Measurements from ENCODE around the gene CORIN.

CORIN gene

DNA sequence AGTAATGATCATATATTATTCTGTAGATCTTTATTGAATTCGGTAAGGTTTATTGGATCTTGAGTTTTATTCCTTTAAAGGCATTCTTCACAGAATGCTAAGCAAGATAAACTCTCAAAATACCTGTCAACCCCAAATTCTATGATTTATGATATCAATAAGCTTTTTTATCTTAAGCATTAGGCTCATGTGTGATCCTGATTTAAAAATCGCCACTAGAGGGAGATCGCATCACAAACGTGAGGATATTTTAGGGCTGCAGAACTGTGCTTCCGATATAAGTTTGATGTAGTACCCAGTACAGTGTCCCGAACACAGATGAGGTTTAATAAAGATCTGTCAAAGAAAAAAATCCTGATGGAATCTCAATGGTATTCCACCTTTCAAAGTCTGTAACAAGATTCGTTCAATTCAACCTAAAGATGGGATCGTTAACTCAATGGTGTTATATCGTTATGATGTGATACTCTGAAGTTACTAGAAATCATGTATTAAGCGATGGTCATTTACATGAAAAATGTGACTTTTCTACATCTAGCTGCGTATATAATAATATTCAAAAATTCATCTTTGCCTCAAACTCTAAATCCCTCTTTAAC, 169.0 kb downstream of the CORIN start:
- ChIA-PET POLR2A (no interaction called here), CTCF (interaction anchor here (0.6 to 3.5 kb wide), 17 partner anchors 9 to 334 kb away, joined by 3 to 17 read pairs (median 3); no protein-coding TSS in a partner anchor)
- TF ChIP-seq, protein P1, sequence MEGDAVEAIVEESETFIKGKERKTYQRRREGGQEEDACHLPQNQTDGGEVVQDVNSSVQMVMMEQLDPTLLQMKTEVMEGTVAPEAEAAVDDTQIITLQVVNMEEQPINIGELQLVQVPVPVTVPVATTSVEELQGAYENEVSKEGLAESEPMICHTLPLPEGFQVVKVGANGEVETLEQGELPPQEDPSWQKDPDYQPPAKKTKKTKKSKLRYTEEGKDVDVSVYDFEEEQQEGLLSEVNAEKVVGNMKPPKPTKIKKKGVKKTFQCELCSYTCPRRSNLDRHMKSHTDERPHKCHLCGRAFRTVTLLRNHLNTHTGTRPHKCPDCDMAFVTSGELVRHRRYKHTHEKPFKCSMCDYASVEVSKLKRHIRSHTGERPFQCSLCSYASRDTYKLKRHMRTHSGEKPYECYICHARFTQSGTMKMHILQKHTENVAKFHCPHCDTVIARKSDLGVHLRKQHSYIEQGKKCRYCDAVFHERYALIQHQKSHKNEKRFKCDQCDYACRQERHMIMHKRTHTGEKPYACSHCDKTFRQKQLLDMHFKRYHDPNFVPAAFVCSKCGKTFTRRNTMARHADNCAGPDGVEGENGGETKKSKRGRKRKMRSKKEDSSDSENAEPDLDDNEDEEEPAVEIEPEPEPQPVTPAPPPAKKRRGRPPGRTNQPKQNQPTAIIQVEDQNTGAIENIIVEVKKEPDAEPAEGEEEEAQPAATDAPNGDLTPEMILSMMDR (IDR thresholded peaks at IDR 0.05; ENCODE audit: control extremely low read depth, extremely low read depth, low read depth, missing control alignments) = peak; percentile 73
- peak; percentile 36 for DNase-seq (ENCODE audit: extremely low spot score)

DNA sequence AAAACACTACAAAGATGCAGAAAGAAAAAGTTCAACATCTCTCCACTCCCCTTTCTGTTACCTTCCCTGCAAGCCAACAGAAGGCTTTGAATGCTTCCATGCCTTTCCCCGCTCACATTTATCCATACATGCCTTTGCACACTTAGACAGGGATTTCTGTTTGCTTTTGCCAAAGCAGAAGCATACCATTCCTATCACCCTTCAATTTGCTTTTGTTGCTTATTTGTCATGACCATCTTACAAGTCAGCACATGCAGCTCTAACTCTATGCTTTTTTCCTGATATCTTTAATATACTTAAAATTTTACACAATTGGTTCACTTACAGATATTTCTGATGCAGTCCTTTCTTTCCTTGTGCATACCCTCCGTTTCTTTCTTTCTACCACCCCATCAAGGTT, 169.6 kb downstream of the CORIN start:
- CTCF ChIA-PET = interaction anchor here (0.6 to 3.5 kb wide), 15 partner anchors 9 to 334 kb away, joined by 3 to 17 read pairs (median 3); no protein-coding TSS in a partner anchor

GRCh38 chr4:47667552-47667951, 170.3 kb downstream of the CORIN start:
- CTCF ChIA-PET = interaction anchor here (1.1 to 1.2 kb wide), 2 partner anchors 13 to 16 kb away, joined by 3 to 4 read pairs; no protein-coding TSS in a partner anchor
- POLR2A ChIA-PET = no interaction called here
- DNase-seq (ENCODE audit: extremely low spot score) = no peak
- TF ChIP-seq, protein P1 (IDR thresholded peaks at IDR 0.05; ENCODE audit: control extremely low read depth, extremely low read depth, low read depth, missing control alignments) = no peak

More for the DNA sequence above, 169.6 kb downstream of the CORIN start:
- POLR2A ChIA-PET = no interaction called here
- TF ChIP-seq, protein P1 (IDR thresholded peaks at IDR 0.05; ENCODE audit: control extremely low read depth, extremely low read depth, low read depth, missing control alignments) = no peak
- no peak for DNase-seq (ENCODE audit: extremely low spot score)

- ChIA-PET CTCF (interaction anchor here (0.8 to 1.8 kb wide), 4 partner anchors 8 to 14 kb away, joined by 3 to 5 read pairs (median 4); no protein-coding TSS in a partner anchor), POLR2A (no interaction called here)
- DNase-seq (ENCODE audit: extremely low spot score) = no peak
- TF ChIP-seq, protein P1 (IDR thresholded peaks at IDR 0.05; ENCODE audit: control extremely low read depth, extremely low read depth, low read depth, missing control alignments) = no peak
Observed at GRCh38 chr4:47664051-47664826, 173.6 kb downstream of the CORIN start.

DNA sequence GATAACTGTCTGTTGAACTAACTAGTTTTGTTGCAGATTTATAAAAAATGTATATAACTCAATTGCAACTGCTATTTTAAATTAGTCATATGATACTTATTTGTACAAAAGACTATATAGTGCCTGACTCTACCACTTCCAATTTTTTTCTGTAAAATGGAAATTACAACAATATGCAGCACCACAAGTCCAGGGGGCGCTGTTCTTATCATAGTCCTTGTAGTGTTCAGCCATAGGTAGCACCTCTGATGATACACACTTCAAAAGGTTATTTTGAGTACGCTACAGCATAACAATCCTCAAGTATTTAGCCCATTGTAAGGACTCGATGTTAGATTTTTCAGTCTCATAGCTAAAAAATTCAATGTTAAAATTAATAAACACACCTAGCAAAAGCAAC, 174.9 kb downstream of the CORIN start:
- TF ChIP-seq, protein P1 (IDR thresholded peaks at IDR 0.05; ENCODE audit: control extremely low read depth, extremely low read depth, low read depth, missing control alignments) = no peak
- ChIA-PET CTCF (interaction anchor here (0.6 to 1.8 kb wide), 5 partner anchors 9 to 271 kb away, joined by 3 to 5 read pairs (median 3); no protein-coding TSS in a partner anchor), POLR2A (no interaction called here)
- DNase-seq (ENCODE audit: extremely low spot score) = no peak

DNA sequence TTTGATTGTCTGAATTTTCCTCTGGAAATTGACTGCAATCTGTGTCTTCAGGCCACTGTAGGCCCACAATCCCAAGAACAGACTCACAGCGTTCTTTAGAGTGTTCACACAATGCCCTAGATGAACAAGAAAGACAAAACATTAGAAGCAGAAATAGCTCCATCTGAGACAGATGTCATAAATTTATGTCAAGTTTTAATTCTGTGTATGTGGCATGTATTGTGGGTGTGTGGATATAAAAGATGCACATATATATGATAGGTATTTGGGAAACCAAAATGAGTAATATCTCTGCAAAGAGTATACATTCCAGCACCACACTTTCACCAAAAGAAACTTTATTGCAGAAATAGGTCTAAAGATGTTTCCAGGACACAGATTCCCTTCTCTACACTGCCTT, 176.1 kb downstream of the CORIN start:
- CTCF ChIA-PET = interaction anchor here (1.1 to 1.6 kb wide), 4 partner anchors 11 to 273 kb away, joined by 3 to 4 read pairs (median 4); no protein-coding TSS in a partner anchor
- TF ChIP-seq, protein P1 (IDR thresholded peaks at IDR 0.05; ENCODE audit: control extremely low read depth, extremely low read depth, low read depth, missing control alignments) = no peak
- DNase-seq (ENCODE audit: extremely low spot score) = no peak
- POLR2A ChIA-PET = no interaction called here
